GM21423 (cell line): Measurements from ENCODE around the gene SCO1.
A peak's percentile ranks its signal among the peaks of the same experiment; 100 is the strongest.
"Not testable (repeated sequence)": the region's sequence is repeated elsewhere in the genome, so short reads cannot be mapped to it uniquely, and the experiment has no call there.

Experiments used
- ATAC-seq: cut with Tn5 transposase; IDR thresholded peaks from one replicate; pipeline ENCODE4 v1.9.1; 2021; ENCODE audit warnings: mild to moderate bottlenecking, moderate library complexity; ENCODE audit not compliant: unreplicated experiment

Gene SCO1

DNA sequence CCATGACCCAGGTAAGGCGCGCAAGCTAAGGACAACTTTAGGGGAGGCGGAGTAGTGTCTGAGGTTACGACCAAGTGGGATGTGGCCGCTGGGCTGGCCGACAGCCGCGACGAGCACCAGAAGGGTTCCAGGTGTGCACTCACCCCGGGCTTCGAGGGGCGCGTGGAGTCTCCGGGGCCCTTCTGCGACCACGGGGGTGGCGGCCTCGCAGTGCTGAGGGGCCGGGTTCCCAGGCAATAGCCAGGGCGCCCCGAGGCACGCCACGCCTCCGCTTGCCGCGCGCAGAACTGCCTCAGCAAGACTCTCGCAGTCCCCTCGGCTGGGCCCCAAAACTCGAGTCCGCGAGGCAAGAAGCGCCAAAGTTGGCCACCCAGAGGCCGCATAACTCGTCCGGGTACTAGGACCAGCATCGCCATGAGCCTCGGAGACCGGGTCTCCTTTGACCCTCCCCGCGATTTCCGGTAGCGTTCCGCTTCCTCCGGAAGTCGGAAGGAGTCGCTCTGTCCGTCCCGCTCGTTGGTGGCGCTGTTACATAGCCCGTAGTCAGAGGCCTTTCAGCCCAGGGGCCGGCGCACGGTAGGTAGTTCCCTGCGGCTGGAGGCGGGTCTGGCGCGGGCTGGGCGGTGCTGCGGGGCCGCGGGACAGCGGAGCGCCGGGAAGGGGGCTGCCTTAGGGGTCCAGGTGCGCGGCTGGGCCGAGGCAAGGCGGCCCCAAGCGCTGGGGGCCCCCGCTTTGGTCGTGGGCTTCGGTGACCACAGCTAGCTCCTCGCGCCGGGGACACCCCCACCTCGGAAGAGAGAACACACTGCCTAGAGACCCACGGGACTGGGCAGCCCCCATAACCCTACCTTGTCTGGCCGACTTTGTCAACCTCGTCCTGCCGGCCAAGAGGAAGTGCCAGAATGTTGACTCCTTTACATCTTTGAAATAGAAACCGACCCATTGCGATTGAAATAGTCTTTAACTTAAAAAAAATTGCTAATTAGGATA is at the start of gene SCO1, which contains the start of gene ADPRM:
Gene SCO1, minus strand, starts transcription at position 442 of the 990 bp plus-strand sequence. Its CDS starts 26 bp downstream, at position 416.
Gene ADPRM, plus strand, starts transcription at position 503 of the 990 bp plus-strand sequence. CDS start 7,333 bp downstream, outside the sequence.
- ATAC-seq: peak; percentile 97

GRCh38 chr17:10745231-10745630 is 47.9 kb upstream of the SCO1 start:
- no peak for ATAC-seq

GRCh38 chr17:10744501-10745000 is 47.2 kb upstream of the SCO1 start:
- no peak for ATAC-seq

GRCh38 chr17:10743316-10744009 is 46.1 kb upstream of the SCO1 start:
- ATAC-seq: no peak

DNA sequence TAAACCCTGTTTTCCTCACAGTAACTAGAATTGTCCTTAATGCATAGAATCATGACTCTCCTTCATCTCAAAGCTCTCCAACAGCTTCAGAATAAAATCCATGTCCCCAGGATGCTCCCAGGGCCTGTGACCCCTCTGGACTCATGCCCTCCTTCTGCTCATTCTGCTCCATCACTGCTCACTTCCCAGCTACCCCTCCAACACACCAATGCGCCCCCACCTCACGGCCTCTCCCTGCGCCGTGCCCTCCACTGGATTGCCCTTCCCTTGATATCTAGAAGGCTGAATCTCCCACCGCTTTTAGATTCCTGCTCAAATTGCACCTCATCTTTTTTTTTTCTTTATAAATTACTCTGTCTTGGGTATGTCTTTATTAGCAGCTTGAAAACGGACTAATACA is 45.1 kb upstream of the SCO1 start:
- no peak for ATAC-seq

GRCh38 chr17:10741416-10742135 is 44.2 kb upstream of the SCO1 start:
- no peak for ATAC-seq

- ATAC-seq: no peak
These were observed 42.1 kb upstream of the SCO1 start for GRCh38 chr17:10739386-10739785.

DNA sequence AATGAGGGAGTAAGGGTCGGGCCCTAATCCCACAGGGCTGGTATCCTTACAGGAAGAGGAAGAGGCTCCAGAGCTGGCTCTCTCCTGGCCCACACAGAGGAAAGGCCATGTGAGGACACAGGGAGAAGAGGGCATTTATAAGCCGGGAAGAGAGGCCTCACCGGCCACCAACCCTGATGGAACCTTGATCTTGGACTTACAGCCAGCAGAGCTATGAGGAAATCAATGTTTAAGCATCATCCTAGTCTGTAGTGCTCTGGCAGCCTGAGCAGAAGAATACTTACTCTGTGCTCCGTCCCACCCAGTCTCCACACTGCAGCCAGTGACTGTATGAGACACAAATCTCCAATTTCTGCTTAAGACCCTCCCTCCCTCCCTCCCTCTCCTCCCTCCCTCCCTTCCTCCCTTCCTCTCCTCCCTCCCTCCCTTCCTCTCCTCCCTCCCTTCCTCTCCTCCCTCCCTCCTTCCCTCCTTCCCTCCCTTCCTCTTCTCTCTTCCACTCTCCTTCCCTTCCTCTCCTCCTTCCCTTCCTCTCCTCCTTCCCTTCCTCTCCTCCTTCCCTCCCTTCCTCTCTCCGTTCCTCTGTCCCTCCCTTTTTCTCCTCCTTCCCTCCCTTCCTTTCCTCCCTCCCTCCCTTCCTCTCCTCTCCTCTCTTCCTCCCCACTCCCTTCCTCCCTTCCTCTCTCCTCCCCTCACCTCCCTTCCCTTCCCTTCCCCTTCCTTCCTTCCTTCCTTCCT is 41.4 kb upstream of the SCO1 start:
- no peak for ATAC-seq

- ATAC-seq: no peak
These were observed 40.4 kb upstream of the SCO1 start for GRCh38 chr17:10737736-10738135.

DNA sequence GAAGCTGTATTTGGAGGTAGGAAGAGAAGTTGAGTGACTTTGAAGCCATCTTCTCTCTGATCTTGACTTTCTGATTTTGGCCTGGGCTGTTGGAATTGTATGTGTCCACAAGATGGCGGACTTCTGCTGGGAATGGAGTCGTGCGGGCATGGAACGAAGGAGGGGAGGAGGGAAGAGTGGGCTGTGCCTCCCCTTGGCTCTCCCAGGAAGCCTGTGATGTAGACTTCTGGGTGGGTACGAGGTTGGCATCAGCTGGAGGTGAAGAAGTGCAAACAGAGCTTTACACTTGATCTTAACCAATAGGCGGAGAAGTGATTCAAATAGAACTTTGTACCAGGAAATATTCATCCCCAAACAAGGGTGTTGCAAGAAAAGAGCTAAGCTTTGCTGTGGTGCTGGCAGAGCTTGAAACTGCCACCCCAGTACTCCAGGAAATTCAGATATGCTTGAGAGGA is 39.9 kb upstream of the SCO1 start:
- ATAC-seq: no peak

GRCh38 chr17:10735821-10736220 is 38.5 kb upstream of the SCO1 start:
- no peak for ATAC-seq

DNA sequence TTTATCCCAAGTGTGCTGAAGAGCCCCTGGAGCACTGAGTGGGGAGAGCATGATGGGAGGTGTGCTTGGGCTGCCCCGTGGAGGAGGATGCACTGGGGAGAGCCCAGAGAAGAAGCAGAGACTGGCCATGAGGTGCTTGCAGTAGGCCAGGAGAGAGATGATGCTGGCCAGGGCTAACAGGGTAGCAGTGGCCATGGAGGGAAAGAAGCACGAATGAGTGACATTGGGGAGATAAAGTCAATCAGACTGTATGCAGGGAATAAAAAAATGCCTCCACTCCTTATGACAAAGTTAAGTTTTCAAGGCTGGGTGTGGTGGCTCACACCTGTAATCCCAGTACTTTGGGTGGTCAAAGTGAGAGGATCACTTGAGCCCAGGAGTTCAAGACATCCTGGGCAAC is 37.9 kb upstream of the SCO1 start:
- ATAC-seq: no peak

DNA sequence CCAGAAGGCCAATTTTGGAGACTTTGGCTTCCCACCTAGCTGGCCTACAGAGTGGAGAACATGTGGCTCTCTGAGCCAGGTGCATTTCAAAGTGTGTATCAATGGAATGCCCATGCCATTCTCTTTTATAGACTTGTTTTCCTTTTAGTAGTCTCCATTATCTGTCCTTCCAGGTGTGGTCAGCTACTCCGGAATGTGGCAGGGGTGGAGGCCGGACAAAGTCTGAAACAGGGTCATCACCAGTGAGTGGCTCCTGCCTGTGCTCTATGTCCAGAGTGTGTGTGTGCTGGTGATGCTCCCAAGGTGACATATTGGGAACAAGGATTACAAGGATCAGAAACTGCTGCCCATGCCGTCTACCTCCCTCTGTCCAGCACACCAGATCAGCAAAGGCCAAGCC is 36.3 kb upstream of the SCO1 start:
- ATAC-seq: no peak

GRCh38 chr17:10732121-10732520 is 34.8 kb upstream of the SCO1 start:
- ATAC-seq: not testable (repeated sequence)

DNA sequence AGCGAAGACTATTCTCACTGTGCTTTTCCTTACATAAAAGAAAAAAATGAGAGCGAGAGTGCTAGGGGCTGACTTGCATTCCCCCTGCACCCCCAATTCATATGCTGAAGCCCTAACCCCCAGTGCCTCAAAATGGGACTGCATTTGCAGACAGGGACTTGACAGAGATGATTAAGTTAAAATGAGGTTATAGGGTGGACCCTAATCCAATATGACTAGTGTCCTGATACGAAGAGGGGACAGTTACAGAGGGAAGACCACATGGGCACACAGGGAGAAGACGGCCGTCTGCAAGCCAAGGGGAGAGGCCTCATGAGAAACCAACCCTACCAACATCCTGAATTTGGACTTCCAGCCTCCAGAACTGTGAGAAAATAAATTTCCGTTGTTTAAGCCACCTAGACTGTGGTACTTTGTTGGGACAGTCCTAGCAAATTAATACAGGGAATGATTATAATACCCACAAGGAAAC is 34.1 kb upstream of the SCO1 start:
- ATAC-seq: no peak

GRCh38 chr17:10730247-10730646 is 32.9 kb upstream of the SCO1 start:
- ATAC-seq: not testable (repeated sequence)

GRCh38 chr17:10729334-10730193 is 32.2 kb upstream of the SCO1 start, which contains the start of gene TMEM220:
Gene TMEM220, minus strand, starts transcription at chr17:10730023. Its CDS starts 172 bp downstream, at chr17:10729851.
- peak; percentile 71 for ATAC-seq

DNA sequence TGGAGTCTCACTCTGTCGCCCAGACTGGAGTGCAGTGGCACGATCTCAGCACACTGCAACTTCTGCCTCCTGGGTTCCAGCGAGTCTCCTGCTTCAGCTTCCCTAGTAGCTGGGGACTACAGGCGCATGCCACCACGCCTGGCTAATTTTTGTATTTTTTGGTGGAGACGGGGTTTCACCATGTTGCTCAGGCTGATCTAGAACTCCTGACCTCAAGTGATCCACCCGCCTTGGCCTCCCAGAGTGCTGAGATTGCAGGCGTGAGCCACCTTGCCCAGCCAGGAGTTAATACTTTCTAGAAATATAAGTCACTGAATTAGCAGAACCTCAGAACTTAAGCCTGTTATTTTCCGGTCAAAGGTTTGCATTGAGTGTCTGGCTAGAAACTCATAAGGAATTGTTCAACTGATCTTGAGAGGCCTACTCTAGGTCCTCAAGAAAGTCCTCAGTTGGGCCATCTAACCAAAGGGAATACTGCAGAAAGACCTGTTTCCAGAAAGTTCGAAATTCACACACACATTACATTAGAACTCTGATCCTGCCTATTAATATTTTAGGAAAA is 31.1 kb upstream of the SCO1 start:
- no peak for ATAC-seq

DNA sequence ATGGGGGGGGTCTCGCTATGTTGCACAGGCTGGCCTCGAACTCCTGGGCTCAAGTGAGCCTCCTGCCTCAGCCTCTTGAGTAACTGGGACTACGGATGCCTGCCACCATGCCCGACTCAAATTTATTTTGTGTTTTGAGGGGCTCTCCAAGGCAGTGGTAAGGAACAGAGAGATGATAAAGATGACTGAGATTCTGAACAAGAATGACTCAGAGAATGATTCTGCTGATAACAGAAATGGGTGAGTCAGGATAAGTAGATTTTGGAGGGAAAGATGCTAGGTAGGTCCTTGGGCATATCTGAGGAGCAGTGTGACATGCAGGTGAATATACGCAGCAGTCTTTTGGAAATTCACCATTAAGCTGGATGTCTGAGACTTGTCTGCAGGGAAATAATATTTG is 29.9 kb upstream of the SCO1 start:
- no peak for ATAC-seq
